Fibroblast of skin of scalp (primary cell): ENCODE measurements around the gene CNTNAP5.

Experiments used
- DNase-seq: peaks from one replicate; pipeline ENCODE4 v3.0.0-alpha.2; 2013

The CNTNAP5 gene

GRCh38 chr2:124639524-124639923 is 614.4 kb downstream of the CNTNAP5 start:
- no peak for DNase-seq

- no peak for DNase-seq
Measured at GRCh38 chr2:124640221-124640750, 615.2 kb downstream of the CNTNAP5 start.

- DNase-seq, result no peak
Measured at GRCh38 chr2:124646166-124646815, 621.2 kb downstream of the CNTNAP5 start.

- no peak for DNase-seq
Measured at GRCh38 chr2:124647245-124647644, 622.2 kb downstream of the CNTNAP5 start.

GRCh38 chr2:124647663-124648062 is 622.6 kb downstream of the CNTNAP5 start:
- no peak for DNase-seq

GRCh38 chr2:124649001-124649400 is 623.9 kb downstream of the CNTNAP5 start:
- no peak for DNase-seq

- no peak for DNase-seq
Measured at GRCh38 chr2:124652099-124652498, 627.0 kb downstream of the CNTNAP5 start.

GRCh38 chr2:124658373-124658772 is 633.3 kb downstream of the CNTNAP5 start:
- no peak for DNase-seq

GRCh38 chr2:124661558-124661957 is 636.5 kb downstream of the CNTNAP5 start:
- no peak for DNase-seq

GRCh38 chr2:124662946-124663644 is 638.0 kb downstream of the CNTNAP5 start:
- DNase-seq, result no peak

- DNase-seq, result no peak
Measured at GRCh38 chr2:124663645-124663997, 638.5 kb downstream of the CNTNAP5 start.

- DNase-seq, result no peak
Measured at GRCh38 chr2:124664363-124664762, 639.3 kb downstream of the CNTNAP5 start.

- DNase-seq, result no peak
Measured at GRCh38 chr2:124666976-124667375, 641.9 kb downstream of the CNTNAP5 start.

GRCh38 chr2:124668161-124668560 is 643.1 kb downstream of the CNTNAP5 start:
- no peak for DNase-seq

- no peak for DNase-seq
Measured at GRCh38 chr2:124670187-124670586, 645.1 kb downstream of the CNTNAP5 start.

- DNase-seq, result no peak
Measured at GRCh38 chr2:124678043-124678442, 653.0 kb downstream of the CNTNAP5 start.

- no peak for DNase-seq
Measured at GRCh38 chr2:124683536-124684428, 658.7 kb downstream of the CNTNAP5 start.

- DNase-seq, result no peak
Measured at GRCh38 chr2:124689348-124689747, 664.3 kb downstream of the CNTNAP5 start.

- no peak for DNase-seq
Measured at GRCh38 chr2:124692216-124692615, 667.1 kb downstream of the CNTNAP5 start.

GRCh38 chr2:124692707-124693106 is 667.6 kb downstream of the CNTNAP5 start:
- DNase-seq, result no peak

- no peak for DNase-seq
Measured at GRCh38 chr2:124693156-124693555, 668.1 kb downstream of the CNTNAP5 start.

- DNase-seq, result no peak
Measured at GRCh38 chr2:124698979-124699565, 674.0 kb downstream of the CNTNAP5 start.

- DNase-seq, result no peak
Measured at GRCh38 chr2:124702777-124703176, 677.7 kb downstream of the CNTNAP5 start.
